ENCODE results near the gene SLC44A1.

The SLC44A1 gene

GRCh38 chr9:105281926-105282325 is 37.5 kb downstream of the SLC44A1 start:
- TF ChIP-seq CTCF (IDR thresholded peaks at IDR 0.05; ENCODE audit: low read depth, low read length): no peak
- H3K4me3 ChIP-seq (ENCODE audit: low read depth, low read length): no peak overlapping the region

GRCh38 chr9:105282870-105283621 is 38.6 kb downstream of the SLC44A1 start:
- no peak for TF ChIP-seq CTCF (IDR thresholded peaks at IDR 0.05; ENCODE audit: low read depth, low read length)
- no peak overlapping the region for H3K4me3 ChIP-seq (ENCODE audit: low read depth, low read length)

GRCh38 chr9:105283795-105284194 is 39.3 kb downstream of the SLC44A1 start:
- no peak overlapping the region for H3K4me3 ChIP-seq (ENCODE audit: low read depth, low read length)
- no peak for TF ChIP-seq CTCF (IDR thresholded peaks at IDR 0.05; ENCODE audit: low read depth, low read length)

- no peak overlapping the region for H3K4me3 ChIP-seq (ENCODE audit: low read depth, low read length)
- no peak for TF ChIP-seq CTCF (IDR thresholded peaks at IDR 0.05; ENCODE audit: low read depth, low read length)
These were observed 40.0 kb downstream of the SLC44A1 start for GRCh38 chr9:105284463-105284862.

- TF ChIP-seq CTCF (IDR thresholded peaks at IDR 0.05; ENCODE audit: low read depth, low read length): no peak
- no peak overlapping the region for H3K4me3 ChIP-seq (ENCODE audit: low read depth, low read length)
These were observed 41.6 kb downstream of the SLC44A1 start for GRCh38 chr9:105286098-105286497.

GRCh38 chr9:105289305-105289704 is 44.9 kb downstream of the SLC44A1 start:
- no peak for TF ChIP-seq CTCF (IDR thresholded peaks at IDR 0.05; ENCODE audit: low read depth, low read length)
- H3K4me3 ChIP-seq (ENCODE audit: low read depth, low read length): no peak overlapping the region

GRCh38 chr9:105290418-105290817 is 46.0 kb downstream of the SLC44A1 start:
- H3K4me3 ChIP-seq (ENCODE audit: low read depth, low read length): no peak overlapping the region
- TF ChIP-seq CTCF (IDR thresholded peaks at IDR 0.05; ENCODE audit: low read depth, low read length): no peak
